ENCODE data around the gene IFNE.
"Not testable (repeated sequence)": the region's sequence is repeated elsewhere in the genome, so short reads cannot be mapped to it uniquely, and the experiment has no call there.

Gene IFNE

DNA sequence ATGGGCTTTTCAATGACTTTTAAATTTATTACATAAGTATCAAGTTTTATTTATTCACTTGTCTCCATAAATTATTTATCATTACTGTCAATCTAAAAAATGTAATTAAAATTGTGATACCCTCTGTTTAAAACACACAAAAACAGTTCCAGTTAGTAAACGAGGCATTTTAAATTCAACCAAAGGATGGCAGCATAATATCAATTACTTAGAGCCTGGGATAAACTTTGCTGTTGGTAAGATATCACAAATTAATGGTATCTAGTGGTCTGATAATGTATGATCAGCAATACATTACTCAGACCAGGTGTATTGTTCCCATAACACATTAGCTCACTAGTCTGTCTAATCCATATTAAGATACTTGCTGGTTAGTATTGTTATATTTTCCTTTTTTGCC lies 9.6 kb upstream of the IFNE start:
- DNase-seq, result no peak

DNA sequence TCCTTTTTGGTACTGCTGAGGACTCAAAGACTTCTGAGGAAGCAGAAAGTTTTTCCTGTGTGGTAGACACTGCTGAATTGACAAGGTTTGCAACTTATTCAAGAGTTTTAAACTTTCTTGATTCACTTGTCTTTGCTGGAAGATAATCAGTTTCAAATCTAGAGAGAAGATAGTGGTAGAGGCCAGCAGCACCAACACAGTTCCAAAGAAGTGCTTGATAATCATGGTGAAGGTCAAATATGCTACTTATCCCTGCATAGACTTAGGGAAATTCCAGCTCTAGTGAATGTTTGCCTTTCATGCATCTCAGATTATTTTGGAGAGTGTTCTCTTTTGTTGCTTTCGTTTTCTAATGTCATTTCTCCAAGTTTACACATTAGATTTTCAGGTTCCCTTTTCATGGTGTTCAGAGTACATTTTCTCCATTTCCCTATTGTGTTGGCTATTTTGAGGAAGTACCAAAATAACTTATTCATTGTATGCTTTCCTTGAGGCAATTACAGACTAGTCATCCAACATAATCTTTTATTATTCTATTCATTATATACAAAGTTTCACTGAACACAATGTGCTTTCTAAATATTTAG lies 550 bp downstream of the IFNE start:
- DNase-seq, result no peak

DNA sequence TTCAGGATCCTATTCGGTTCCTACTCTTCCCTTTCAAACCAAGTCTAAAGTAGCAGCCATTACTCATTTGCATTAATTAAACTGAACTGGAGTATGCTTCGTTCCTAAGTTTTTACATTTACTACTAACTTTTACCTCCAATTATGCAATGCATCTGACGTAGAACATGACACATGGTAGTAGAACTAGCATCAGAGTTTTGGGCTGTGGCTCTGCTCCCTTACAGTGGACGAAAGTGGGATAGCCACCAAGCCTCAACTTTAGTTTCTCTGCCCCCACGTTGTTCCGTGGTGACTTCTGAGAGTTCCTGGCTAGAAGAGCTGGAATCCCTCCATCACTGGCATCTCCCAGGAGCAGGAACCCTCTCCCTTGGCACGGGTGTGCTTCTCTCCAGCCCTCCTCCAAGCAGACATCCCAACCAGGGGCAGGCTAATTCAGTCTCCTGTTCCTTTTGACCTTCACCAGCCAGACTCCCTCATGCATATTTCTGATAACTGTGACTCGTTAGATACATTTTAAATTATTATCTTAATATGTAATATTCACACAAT lies 2.9 kb downstream of the IFNE start:
- DNase-seq, result no peak

DNA sequence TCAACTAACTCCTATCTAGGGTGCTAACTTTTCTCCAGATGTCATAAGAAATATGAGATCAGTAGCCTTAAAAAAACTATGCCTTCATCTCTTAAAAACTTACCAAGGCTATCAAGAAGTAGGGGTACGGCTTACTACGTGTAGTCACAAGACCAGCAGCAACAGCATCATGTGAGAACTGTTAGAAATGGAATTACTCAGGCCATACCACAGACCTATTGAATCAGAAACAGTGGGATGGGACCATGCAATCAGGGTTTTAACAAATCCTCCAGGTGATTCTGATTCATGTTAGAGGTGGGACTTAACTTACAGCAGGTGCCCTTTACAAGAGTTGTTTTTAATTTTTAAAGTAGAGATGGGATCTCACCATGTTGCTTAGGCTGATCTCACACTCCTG lies 4.6 kb downstream of the IFNE start:
- no peak for DNase-seq

DNA sequence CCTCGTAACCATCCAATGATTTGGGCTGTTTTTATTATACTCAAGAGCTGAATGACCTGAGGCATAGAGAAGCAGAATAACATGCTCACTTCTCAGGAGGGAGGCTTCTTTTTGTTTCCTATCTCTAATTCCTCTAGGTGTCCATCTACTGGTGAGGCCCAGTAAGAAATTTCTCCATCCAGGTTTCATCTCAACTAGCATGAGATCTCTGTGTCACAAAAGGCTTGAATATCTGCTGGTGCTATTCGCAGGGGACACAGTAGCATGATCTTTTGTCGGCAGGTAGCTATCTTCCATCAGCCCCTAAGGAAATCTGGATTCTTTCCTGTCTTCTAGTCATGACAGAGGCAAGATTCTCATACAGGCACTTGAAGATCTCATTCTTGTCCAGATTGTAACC lies 8.9 kb downstream of the IFNE start:
- no peak for DNase-seq

DNA sequence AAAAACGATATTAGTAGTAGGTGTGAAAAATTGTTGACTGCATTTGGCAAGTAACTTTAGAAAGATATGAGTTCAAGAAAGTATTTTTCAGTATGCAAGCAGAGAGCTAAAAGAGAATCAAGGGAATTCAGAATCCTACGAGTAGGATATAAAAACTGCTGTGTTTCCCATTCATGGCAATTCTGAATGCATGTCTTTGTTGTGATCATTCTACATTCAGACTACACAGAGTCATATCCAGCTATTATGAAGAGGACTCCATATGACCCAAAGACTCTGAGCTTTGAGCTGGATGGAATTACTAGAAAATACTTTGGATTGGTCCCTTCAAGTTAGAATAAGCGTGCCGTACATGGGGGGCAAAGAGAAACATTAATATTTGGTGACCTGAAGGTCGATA lies 12.0 kb downstream of the IFNE start:
- no peak for DNase-seq

DNA sequence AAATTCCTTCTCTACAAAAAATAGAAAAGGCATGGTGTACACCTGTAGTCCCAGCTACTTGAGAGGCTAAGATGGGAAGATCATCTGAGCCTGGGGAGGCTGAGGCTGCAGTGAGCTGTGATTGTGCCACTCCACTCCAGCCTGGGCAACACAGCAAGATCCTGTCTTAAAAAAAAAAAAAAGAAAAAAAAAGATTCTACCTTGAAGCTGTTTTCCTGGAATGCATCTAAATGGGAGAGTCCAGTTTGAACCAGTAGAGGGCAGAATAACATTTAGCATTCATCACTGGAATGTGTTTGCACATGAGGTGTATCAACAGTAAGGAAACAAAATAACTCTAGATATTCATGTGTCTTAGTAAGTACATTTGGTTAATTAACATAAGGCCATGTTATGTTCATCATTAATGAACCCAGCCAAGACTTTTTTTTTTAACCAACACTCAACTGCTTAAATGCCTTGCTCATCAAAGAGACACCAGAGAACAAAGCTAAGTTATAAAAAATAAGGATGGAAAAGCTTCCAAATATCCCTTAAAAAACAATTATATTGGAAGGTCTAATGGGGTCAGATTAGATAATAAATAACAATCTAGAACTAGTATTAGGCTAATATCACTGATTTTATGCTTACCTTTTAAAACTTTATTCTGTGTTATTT lies 16.1 kb downstream of the IFNE start:
- no peak for DNase-seq

DNA sequence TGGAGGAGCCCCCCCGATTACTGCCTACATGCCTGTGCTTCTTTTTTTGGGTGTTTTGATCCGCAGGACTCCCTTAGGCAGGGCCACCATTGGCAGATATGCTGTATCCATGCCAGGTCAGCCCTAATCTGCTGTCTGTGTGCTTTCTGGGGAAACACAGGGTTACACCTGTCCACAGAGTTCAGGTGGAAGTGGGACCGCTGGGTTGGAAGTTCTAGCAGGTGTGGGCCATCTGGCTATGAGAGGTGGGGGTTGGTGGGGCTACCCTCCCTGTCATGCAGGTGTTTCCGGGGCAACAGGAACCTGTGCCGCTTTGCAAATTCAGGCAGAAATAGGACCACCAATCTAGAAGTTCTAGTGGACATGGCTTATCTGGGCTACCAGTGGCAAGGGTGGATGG lies 17.0 kb downstream of the IFNE start:
- no peak for DNase-seq

DNA sequence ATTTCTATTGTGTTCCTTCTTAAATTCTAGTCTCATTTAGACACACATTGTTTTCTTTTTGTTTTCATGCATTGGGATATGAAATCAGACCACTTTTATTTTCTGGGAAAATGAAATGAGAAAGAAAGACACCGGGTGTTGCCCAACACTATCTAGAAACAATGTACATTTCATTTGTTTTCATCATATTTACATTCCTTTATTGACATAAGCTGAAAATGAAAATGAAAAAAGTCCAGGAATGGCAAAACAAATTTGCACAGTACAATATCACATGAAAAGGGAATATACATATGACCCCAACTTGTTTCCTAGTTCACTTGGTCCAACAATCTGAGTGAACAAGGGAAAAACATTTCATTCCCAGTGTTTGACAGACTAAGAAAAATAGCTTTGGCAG lies 20.7 kb downstream of the IFNE start:
- DNase-seq, result no peak

DNA sequence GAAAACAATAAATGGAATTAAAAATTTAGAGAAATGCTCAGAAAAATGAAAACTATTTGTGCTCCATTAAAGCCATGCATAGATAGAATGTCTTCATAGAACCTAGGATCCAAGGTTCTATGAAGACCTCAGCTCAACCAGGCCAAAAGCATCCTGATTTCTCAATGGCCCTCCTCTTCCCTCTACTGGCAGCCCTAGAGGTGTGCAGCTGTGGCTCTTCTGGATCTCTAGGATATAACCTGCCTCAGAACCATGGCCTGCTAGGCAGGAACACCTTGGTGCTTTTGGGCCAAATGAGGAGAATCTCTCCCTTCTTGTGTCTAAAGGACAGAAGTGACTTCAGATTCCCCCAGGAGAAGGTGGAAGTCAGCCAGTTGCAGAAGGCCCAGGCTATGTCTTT lies 26.8 kb downstream of the IFNE start:
- no peak for DNase-seq

DNA sequence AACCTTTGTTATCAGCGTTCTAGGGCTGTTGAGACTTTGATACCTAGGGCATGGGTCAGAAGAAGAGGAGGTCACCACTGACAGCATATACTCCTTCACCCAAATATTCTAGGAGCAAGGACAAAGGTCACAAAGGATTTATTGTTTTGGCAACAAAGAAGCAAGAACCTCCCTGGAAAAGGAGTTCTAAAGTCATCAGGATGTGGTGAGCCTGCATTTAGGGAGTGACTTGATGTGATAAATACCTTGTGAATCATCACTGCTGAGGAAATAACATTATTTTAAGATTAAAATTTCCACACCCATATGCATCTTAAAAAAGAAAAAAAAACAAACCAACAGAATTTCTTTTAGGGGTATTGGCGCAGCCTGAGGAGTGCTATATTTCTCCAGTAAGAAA lies 28.0 kb downstream of the IFNE start:
- DNase-seq, result no peak

DNA sequence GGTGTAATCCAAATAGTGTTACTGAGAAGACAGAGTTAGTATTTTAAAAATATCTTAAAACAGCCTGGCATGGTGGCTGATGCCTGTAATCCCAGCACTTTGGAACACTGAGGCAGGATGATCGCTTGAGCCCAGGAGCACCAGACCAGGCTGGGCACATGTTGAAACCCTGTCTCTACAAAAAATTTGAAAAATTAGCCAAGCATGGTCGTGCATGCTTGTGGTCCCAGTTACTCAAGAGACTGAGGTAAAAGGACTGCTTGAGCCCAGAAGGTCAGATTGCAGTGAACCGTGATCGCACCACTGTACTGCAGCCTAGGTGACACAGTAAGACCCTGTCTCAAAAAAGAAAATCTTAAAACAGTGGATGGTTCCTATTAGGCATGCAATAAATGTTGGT lies 29.4 kb downstream of the IFNE start:
- no peak for DNase-seq

DNA sequence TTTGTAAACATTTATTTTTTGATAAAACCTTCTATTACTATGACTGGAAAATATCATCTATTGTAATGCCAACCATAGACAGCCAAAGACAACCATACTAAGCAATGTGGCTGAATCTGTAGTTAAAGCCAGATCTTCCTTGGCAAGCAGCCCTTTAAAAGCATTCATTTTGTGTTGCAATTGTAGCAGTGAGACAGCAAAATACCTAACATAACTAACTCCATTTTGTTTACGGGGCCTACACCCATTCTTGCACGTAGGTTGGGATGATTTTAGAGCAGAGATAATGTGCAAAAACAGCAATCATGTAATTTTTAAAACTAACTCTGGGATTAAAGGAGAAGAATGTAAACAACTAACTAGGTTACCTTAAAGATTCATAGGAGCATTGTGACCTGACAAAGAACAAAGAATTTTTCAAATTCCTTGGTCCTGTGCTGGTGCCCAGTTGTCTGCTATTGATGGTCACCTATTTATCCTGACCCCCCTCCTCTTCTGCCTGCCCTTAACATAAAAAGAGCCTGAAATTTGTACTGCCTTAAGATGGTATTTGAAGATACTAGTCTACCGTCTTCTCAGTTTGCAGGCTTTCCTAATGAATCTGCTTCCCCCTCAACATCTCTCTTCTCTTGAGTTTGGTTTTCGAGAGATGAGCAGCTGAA lies 31.2 kb downstream of the IFNE start:
- DNase-seq, result no peak

DNA sequence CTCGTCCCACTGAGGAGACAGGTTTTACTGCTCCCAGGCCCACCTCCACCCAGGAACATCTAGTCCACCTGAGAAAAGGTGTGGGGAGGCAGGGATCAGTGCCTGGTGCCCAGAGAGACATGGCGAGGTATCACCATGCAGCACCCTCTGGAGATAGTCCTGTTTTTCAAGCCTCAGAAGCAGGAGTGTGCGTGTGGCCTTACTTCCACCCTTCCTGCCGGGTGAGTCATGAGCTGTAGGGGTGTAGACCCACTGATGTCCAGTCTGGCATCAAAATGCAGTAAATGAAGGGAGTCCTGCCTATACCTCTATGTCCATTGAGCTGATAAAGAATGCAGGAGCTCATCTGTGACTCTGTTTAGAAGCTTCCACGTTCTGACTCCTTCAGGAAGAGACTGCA lies 32.8 kb downstream of the IFNE start:
- not testable (repeated sequence) for DNase-seq

DNA sequence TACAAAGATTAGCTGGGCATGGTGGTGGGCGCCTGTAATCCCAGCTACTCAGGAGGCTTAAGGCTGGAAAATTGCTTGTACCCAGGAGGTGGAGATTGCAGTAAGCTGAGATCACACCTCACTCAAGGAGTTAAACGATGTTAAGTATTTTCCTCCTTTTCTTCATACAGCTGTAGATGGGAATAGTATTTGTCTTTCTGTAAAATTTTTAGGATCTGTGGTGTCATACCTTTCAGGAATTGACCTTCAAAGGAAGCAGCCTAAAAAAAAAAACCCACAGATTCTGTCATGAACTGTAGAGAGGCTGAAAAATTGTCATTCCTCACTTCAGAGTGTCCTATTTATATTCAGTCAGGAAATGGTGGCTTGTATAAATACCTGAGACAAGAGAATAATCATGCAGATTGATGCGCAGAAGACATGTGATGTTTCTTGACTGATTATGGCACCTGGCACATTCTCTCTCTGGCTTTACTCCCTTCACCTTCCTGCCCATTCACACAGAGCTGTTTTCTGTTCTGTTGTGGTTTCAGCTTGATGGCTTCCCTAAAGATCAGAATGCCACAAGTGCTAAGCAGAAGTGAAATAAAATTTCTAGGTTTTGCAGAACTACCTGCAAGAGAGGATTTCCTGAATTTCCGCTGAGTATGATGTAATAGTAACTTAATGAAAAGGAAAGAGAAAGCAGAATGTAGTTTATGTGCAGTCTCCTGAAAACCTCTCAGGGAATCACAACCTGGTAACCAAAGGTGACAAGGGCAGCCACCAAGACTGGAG lies 38.1 kb downstream of the IFNE start:
- no peak for DNase-seq

DNA sequence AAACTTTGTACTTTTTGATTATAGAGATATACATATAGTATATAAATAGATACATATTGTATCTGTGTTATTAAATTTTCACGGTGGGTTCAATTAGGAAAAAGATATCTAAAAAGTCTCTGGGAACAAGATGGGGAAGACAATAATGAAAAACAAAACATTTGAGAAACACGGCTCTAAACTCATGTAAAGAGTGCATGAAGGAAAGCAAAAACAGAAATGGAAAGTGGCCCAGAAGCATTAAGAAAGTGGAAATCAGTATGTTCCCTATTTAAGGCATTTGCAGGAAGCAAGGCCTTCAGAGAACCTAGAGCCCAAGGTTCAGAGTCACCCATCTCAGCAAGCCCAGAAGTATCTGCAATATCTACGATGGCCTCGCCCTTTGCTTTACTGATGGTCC lies 42.0 kb downstream of the IFNE start, which contains the start of gene IFNA1:
TSS of gene IFNA1 (plus strand) at position 301 of the 400 bp plus-strand sequence. CDS start at position 370, 69 bp downstream.
- DNase-seq, result no peak

DNA sequence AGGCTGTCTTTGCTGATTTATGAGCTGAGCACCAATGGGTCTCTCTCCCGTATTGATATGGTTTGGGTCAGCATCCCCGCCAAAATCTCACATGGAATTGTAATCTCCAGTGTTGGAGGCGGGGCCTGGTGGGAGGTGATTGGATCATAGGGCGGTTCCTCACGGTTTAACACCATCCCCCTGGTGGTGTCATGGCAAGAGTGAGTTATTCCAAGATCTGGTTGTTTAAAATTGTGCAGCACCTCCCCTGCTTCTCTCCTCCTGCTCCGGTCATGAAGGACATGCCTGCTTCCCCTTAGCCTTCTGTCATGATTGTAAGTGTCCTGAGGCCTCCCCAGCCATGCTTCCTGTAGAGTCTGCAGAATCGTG lies 47.1 kb downstream of the IFNE start:
- DNase-seq, result not testable (repeated sequence)

DNA sequence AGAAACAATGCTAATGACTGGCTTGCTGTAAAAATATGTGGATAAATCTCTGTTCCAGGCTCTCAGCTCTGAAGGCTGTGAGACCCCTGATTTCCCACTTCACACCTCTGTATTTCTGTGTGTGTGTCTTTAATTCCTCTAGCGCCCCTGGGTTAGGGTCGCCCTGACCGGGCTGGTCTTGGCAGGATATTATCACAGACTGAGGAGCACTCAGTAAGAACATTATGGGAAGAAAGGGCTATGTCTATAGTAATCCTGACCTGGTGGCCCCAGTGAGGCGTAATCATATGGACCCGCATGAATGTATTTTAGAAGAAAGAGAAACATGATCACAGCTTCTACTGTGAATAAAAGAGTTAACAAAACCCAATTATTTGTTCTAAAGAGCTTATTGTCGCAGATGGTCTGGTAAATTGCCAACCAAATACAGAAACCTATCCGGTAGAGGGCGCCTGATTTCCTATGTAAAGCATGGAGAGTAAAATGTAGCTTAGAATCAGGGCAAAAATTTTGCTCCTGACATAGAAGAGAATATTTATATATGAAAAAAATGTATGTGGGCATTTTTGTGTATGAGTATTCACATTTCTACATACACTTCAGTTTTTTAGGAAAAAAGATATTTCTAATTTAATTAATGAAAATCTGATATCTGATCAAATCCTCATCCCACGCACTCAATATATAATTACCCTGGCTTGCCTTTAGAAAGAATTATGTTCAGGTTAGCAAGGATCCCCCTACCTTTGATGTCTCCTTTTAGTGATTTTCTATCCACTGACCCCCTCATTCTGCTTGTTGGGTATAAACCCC lies 47.7 kb downstream of the IFNE start:
- DNase-seq, result no peak

DNA sequence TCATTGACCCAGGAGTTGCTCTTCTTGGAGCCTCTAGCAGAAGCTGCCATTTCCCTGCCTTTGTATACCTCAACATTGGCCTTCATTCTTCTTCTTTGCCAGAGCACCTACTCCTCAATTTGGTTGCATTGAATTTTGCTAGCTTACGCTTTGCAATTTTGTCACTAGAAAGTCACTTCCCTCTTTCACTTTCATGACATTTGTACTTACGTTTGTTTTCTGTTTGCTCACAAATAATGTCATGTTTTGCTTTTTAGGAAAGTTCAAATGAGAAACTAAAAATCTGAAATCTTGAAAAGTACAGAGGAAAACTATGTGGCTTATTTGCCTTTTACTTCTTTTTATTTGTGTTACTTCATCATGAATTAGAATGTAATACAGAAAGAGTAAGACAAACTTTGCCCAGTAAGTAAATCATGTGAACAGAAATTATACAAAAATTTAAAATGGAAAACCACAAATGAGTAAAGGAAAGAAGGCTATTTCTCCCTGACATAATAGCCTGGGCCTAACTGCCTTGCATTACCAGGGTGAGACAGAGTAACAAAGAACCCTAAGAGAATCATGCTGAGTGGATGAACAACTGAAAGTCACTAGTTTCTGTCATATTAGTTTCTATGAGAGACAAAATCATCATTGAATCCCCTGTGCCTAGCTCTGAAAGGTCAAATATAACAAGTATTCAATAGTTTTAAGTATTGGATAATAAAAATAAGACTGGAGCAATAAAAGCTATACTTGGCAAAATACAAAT lies 49.3 kb downstream of the IFNE start:
- DNase-seq, result no peak
